ENCODE measurements around the gene IFT88.

IFT88 gene

GRCh38 chr13:20536992-20537391 lies 30.0 kb upstream of the IFT88 start:
- no peak overlapping the region for H3K4me3 ChIP-seq (ENCODE audit: low read length in 2 of 2)
- no peaks in the 10 kb centered on the region for H3K36me3 ChIP-seq (ENCODE audit: control insufficient read depth in 2 of 2, insufficient read depth in 2 of 2, low read length in 2 of 2)
- no peaks in the 10 kb centered on the region for H3K27me3 ChIP-seq (ENCODE audit: control insufficient read depth in 2 of 2, insufficient read depth in 2 of 2, low read length in 2 of 2)
- H3K27ac ChIP-seq (ENCODE audit: low read depth in 2 of 2, low read length in 2 of 2) = no peak overlapping the region
- no peaks in the 10 kb centered on the region for H3K4me1 ChIP-seq (ENCODE audit: control insufficient read depth in 2 of 2, insufficient read depth in 2 of 2, low read length in 2 of 2)
- H3K9ac ChIP-seq (ENCODE audit: low read depth in 1 of 2, low read length in 2 of 2) = no peak overlapping the region
- no peaks in the 10 kb centered on the region for H3K9me3 ChIP-seq (ENCODE audit: control insufficient read depth in 2 of 2, low read length in 2 of 2)

- H3K27ac ChIP-seq (ENCODE audit: low read depth in 2 of 2, low read length in 2 of 2) = no peak overlapping the region
- H3K9me3 ChIP-seq (ENCODE audit: control insufficient read depth in 2 of 2, low read length in 2 of 2) = no peaks in the 10 kb centered on the region
- no peaks in the 10 kb centered on the region for H3K27me3 ChIP-seq (ENCODE audit: control insufficient read depth in 2 of 2, insufficient read depth in 2 of 2, low read length in 2 of 2)
- H3K9ac ChIP-seq (ENCODE audit: low read depth in 1 of 2, low read length in 2 of 2) = no peak overlapping the region
- H3K36me3 ChIP-seq (ENCODE audit: control insufficient read depth in 2 of 2, insufficient read depth in 2 of 2, low read length in 2 of 2) = no peaks in the 10 kb centered on the region
- H3K4me1 ChIP-seq (ENCODE audit: control insufficient read depth in 2 of 2, insufficient read depth in 2 of 2, low read length in 2 of 2) = peaks cover 16 to 20% of the 10 kb centered on the region in 2 donors
- H3K4me3 ChIP-seq (ENCODE audit: low read length in 2 of 2) = no peak overlapping the region
Measured at GRCh38 chr13:20544201-20544923, 22.6 kb upstream of the IFT88 start.

GRCh38 chr13:20546556-20546955 lies 20.4 kb upstream of the IFT88 start:
- Histone ChIP-seq H3K9me3 (ENCODE audit: control insufficient read depth in 2 of 2, low read length in 2 of 2) (no peaks in the 10 kb centered on the region), H3K9ac (ENCODE audit: low read depth in 1 of 2, low read length in 2 of 2) (peak overlapping the region in 1 of 2 donors; percentile 51), H3K36me3 (ENCODE audit: control insufficient read depth in 2 of 2, insufficient read depth in 2 of 2, low read length in 2 of 2) (no peaks in the 10 kb centered on the region), H3K4me3 (ENCODE audit: low read length in 2 of 2) (peak overlapping the region in 1 of 2 donors; percentile 16), H3K27me3 (ENCODE audit: control insufficient read depth in 2 of 2, insufficient read depth in 2 of 2, low read length in 2 of 2) (no peaks in the 10 kb centered on the region), H3K4me1 (ENCODE audit: control insufficient read depth in 2 of 2, insufficient read depth in 2 of 2, low read length in 2 of 2) (peaks cover 16 to 20% of the 10 kb centered on the region in 2 donors), H3K27ac (ENCODE audit: low read depth in 2 of 2, low read length in 2 of 2) (peak overlapping the region; percentile 72 to 82)

- no peaks in the 10 kb centered on the region for H3K9me3 ChIP-seq (ENCODE audit: control insufficient read depth in 2 of 2, low read length in 2 of 2)
- peak overlapping the region in 1 of 2 donors; percentile 31 for H3K4me3 ChIP-seq (ENCODE audit: low read length in 2 of 2)
- H3K27ac ChIP-seq (ENCODE audit: low read depth in 2 of 2, low read length in 2 of 2) = peak overlapping the region; percentile 76 to 82
- H3K27me3 ChIP-seq (ENCODE audit: control insufficient read depth in 2 of 2, insufficient read depth in 2 of 2, low read length in 2 of 2) = no peaks in the 10 kb centered on the region
- peaks cover 16 to 20% of the 10 kb centered on the region in 2 donors for H3K4me1 ChIP-seq (ENCODE audit: control insufficient read depth in 2 of 2, insufficient read depth in 2 of 2, low read length in 2 of 2)
- H3K9ac ChIP-seq (ENCODE audit: low read depth in 1 of 2, low read length in 2 of 2) = no peak overlapping the region
- H3K36me3 ChIP-seq (ENCODE audit: control insufficient read depth in 2 of 2, insufficient read depth in 2 of 2, low read length in 2 of 2) = no peaks in the 10 kb centered on the region
Measured at GRCh38 chr13:20547479-20547908, 19.5 kb upstream of the IFT88 start.

- Histone ChIP-seq H3K4me3 (ENCODE audit: low read length in 2 of 2) (no peak overlapping the region), H3K27me3 (ENCODE audit: control insufficient read depth in 2 of 2, insufficient read depth in 2 of 2, low read length in 2 of 2) (no peaks in the 10 kb centered on the region), H3K9ac (ENCODE audit: low read depth in 1 of 2, low read length in 2 of 2) (no peak overlapping the region), H3K9me3 (ENCODE audit: control insufficient read depth in 2 of 2, low read length in 2 of 2) (no peaks in the 10 kb centered on the region), H3K4me1 (ENCODE audit: control insufficient read depth in 2 of 2, insufficient read depth in 2 of 2, low read length in 2 of 2) (peaks cover 16 to 20% of the 10 kb centered on the region in 2 donors), H3K27ac (ENCODE audit: low read depth in 2 of 2, low read length in 2 of 2) (no peak overlapping the region), H3K36me3 (ENCODE audit: control insufficient read depth in 2 of 2, insufficient read depth in 2 of 2, low read length in 2 of 2) (no peaks in the 10 kb centered on the region)
Measured at GRCh38 chr13:20550799-20551198, 16.2 kb upstream of the IFT88 start.

GRCh38 chr13:20553311-20553710 lies 13.6 kb upstream of the IFT88 start:
- Histone ChIP-seq H3K9me3 (ENCODE audit: control insufficient read depth in 2 of 2, low read length in 2 of 2) (no peaks in the 10 kb centered on the region), H3K4me3 (ENCODE audit: low read length in 2 of 2) (no peak overlapping the region), H3K27ac (ENCODE audit: low read depth in 2 of 2, low read length in 2 of 2) (no peak overlapping the region), H3K36me3 (ENCODE audit: control insufficient read depth in 2 of 2, insufficient read depth in 2 of 2, low read length in 2 of 2) (no peaks in the 10 kb centered on the region), H3K27me3 (ENCODE audit: control insufficient read depth in 2 of 2, insufficient read depth in 2 of 2, low read length in 2 of 2) (no peaks in the 10 kb centered on the region), H3K9ac (ENCODE audit: low read depth in 1 of 2, low read length in 2 of 2) (no peak overlapping the region), H3K4me1 (ENCODE audit: control insufficient read depth in 2 of 2, insufficient read depth in 2 of 2, low read length in 2 of 2) (no peaks in the 10 kb centered on the region)

GRCh38 chr13:20558982-20559381 lies 8.0 kb upstream of the IFT88 start:
- Histone ChIP-seq H3K9me3 (ENCODE audit: control insufficient read depth in 2 of 2, low read length in 2 of 2) (no peaks in the 10 kb centered on the region), H3K9ac (ENCODE audit: low read depth in 1 of 2, low read length in 2 of 2) (no peak overlapping the region), H3K4me1 (ENCODE audit: control insufficient read depth in 2 of 2, insufficient read depth in 2 of 2, low read length in 2 of 2) (peaks cover 12 to 15% of the 10 kb centered on the region in 2 donors), H3K27ac (ENCODE audit: low read depth in 2 of 2, low read length in 2 of 2) (peak overlapping the region; percentile 30 to 88), H3K36me3 (ENCODE audit: control insufficient read depth in 2 of 2, insufficient read depth in 2 of 2, low read length in 2 of 2) (no peaks in the 10 kb centered on the region), H3K4me3 (ENCODE audit: low read length in 2 of 2) (no peak overlapping the region), H3K27me3 (ENCODE audit: control insufficient read depth in 2 of 2, insufficient read depth in 2 of 2, low read length in 2 of 2) (no peaks in the 10 kb centered on the region)

- Histone ChIP-seq H3K4me1 (ENCODE audit: control insufficient read depth in 2 of 2, insufficient read depth in 2 of 2, low read length in 2 of 2) (peaks cover 12 to 15% of the 10 kb centered on the region in 2 donors), H3K4me3 (ENCODE audit: low read length in 2 of 2) (no peak overlapping the region), H3K27ac (ENCODE audit: low read depth in 2 of 2, low read length in 2 of 2) (peak overlapping the region; percentile 85 to 88), H3K9ac (ENCODE audit: low read depth in 1 of 2, low read length in 2 of 2) (peak overlapping the region in 1 of 2 donors; percentile 20), H3K27me3 (ENCODE audit: control insufficient read depth in 2 of 2, insufficient read depth in 2 of 2, low read length in 2 of 2) (no peaks in the 10 kb centered on the region), H3K9me3 (ENCODE audit: control insufficient read depth in 2 of 2, low read length in 2 of 2) (no peaks in the 10 kb centered on the region), H3K36me3 (ENCODE audit: control insufficient read depth in 2 of 2, insufficient read depth in 2 of 2, low read length in 2 of 2) (no peaks in the 10 kb centered on the region)
Measured at GRCh38 chr13:20559659-20560356, 7.1 kb upstream of the IFT88 start.

- no peak overlapping the region for H3K9ac ChIP-seq (ENCODE audit: low read depth in 1 of 2, low read length in 2 of 2)
- H3K27ac ChIP-seq (ENCODE audit: low read depth in 2 of 2, low read length in 2 of 2) = no peak overlapping the region
- H3K4me3 ChIP-seq (ENCODE audit: low read length in 2 of 2) = no peak overlapping the region
- peaks cover 12 to 15% of the 10 kb centered on the region in 2 donors for H3K4me1 ChIP-seq (ENCODE audit: control insufficient read depth in 2 of 2, insufficient read depth in 2 of 2, low read length in 2 of 2)
- H3K27me3 ChIP-seq (ENCODE audit: control insufficient read depth in 2 of 2, insufficient read depth in 2 of 2, low read length in 2 of 2) = no peaks in the 10 kb centered on the region
- peaks cover 0 to 3% of the 10 kb centered on the region in 2 donors for H3K9me3 ChIP-seq (ENCODE audit: control insufficient read depth in 2 of 2, low read length in 2 of 2)
- H3K36me3 ChIP-seq (ENCODE audit: control insufficient read depth in 2 of 2, insufficient read depth in 2 of 2, low read length in 2 of 2) = no peaks in the 10 kb centered on the region
Measured at GRCh38 chr13:20561741-20562140, 5.2 kb upstream of the IFT88 start.

- Histone ChIP-seq H3K36me3 (ENCODE audit: control insufficient read depth in 2 of 2, insufficient read depth in 2 of 2, low read length in 2 of 2) (no peaks in the 10 kb centered on the region), H3K27ac (ENCODE audit: low read depth in 2 of 2, low read length in 2 of 2) (no peak overlapping the region), H3K4me1 (ENCODE audit: control insufficient read depth in 2 of 2, insufficient read depth in 2 of 2, low read length in 2 of 2) (peaks cover 6 to 15% of the 10 kb centered on the region in 2 donors), H3K9ac (ENCODE audit: low read depth in 1 of 2, low read length in 2 of 2) (no peak overlapping the region), H3K9me3 (ENCODE audit: control insufficient read depth in 2 of 2, low read length in 2 of 2) (peaks cover 0 to 3% of the 10 kb centered on the region in 2 donors), H3K27me3 (ENCODE audit: control insufficient read depth in 2 of 2, insufficient read depth in 2 of 2, low read length in 2 of 2) (no peaks in the 10 kb centered on the region), H3K4me3 (ENCODE audit: low read length in 2 of 2) (no peak overlapping the region)
Measured at GRCh38 chr13:20565115-20565736, 1.7 kb upstream of the IFT88 start.
